Panc1 (cell line): Measurements from ENCODE around the gene ALG14. TPM values are rescaled to one million over a fixed set of nuclear protein-coding genes. Genes with fewer than 3 reads are reported as not detected.

Experiments used
- ATAC-seq: fragments of 200-7000 bp; cut with Tn5 transposase; 2 replicates; pipeline ENCODE4 v1.9.1; 2020; ENCODE audit warnings: mild to moderate bottlenecking, moderate library complexity
- BruUV-seq: library from RNA; stranded (reverse); fragments of 400-500 nt; replicated peaks from 2 replicates; lab custom pipeline; 2021; lab: Mats Ljungman, UMichigan
- CTCF ChIA-PET: fragments of 300-600 bp; sonication (Branson Sonifier 250); formaldehyde crosslinking; loops from one replicate; lab custom pipeline; 2022; ENCODE audit warnings: antibody characterized with exemption; lab: Charles Lee
- POLR2A ChIA-PET: fragments of 300-600 bp; sonication (Branson Sonifier 250); formaldehyde crosslinking; loops from one replicate; lab custom pipeline; 2022; ENCODE audit warnings: antibody characterized with exemption; lab: Charles Lee
- DNase-seq: peaks from one replicate; pipeline ENCODE4 v3.0.0-alpha.2; 2010; ENCODE audit warnings: low read depth, low spot score
- H3K27ac ChIP-seq: 2 replicates; pipeline ENCODE4 v1.5.1; 2011; ENCODE audit warnings: mild to moderate bottlenecking, low read length, inconsistent platforms
- H3K27me3 ChIP-seq: fragments of 200-500 bp; sonication (Bioruptor generic); 2 replicates; pipeline ENCODE4 v1.6.0; 2014; ENCODE audit warnings: low read length, inconsistent platforms; ENCODE audit not compliant: control insufficient read depth, insufficient read depth
- H3K36me3 ChIP-seq: fragments of 200-500 bp; sonication (Bioruptor generic); 2 replicates; pipeline ENCODE4 v1.5.1; 2014; ENCODE audit warnings: inconsistent platforms, mild to moderate bottlenecking, low read length, moderate library complexity; ENCODE audit not compliant: control insufficient read depth, insufficient read depth
- H3K4me1 ChIP-seq: 2 replicates; pipeline ENCODE4 v1.5.1; 2011; ENCODE audit warnings: inconsistent platforms, mild to moderate bottlenecking, low read length, moderate library complexity; ENCODE audit not compliant: control insufficient read depth, insufficient read depth
- H3K4me3 ChIP-seq, 2 experiments: 2 replicates each; pipeline ENCODE4 v1.5.1; 2011 to 2012; ENCODE audit warnings: low read depth in 2 of 2, low read length in 2 of 2, mild to moderate bottlenecking in 2 of 2, inconsistent platforms in 1 of 2, moderate library complexity in 1 of 2
- H3K9me3 ChIP-seq: fragments of 200-500 bp; sonication (Bioruptor generic); 2 replicates; pipeline ENCODE4 v1.5.1; 2014; ENCODE audit warnings: low read depth, mild to moderate bottlenecking, inconsistent platforms, low read length, moderate library complexity; ENCODE audit not compliant: control insufficient read depth, insufficient read depth
- CTCF ChIP-seq: fragments of 450-650 bp; IDR thresholded peaks from 2 replicates; pipeline ENCODE4 v1.5.1; 2017; ENCODE audit warnings: mild to moderate bottlenecking
- POLR2AphosphoS5 ChIP-seq: IDR thresholded peaks from 2 replicates; pipeline ENCODE4 v1.6.1; 2012; ENCODE audit warnings: mild to moderate bottlenecking, low read depth, low read length, moderate library complexity
- REST ChIP-seq, 2 experiments: IDR thresholded peaks; 2 replicates each; pipeline ENCODE4 v1.6.1; 2011 to 2012; ENCODE audit warnings: low read depth in 2 of 2, control low read depth in 1 of 2, low read length in 1 of 2, mild to moderate bottlenecking in 1 of 2, moderate library complexity in 1 of 2; ENCODE audit not compliant: insufficient read depth in 1 of 2
- SIN3A ChIP-seq: IDR thresholded peaks from 2 replicates; pipeline ENCODE4 v1.6.1; 2012; ENCODE audit warnings: low read depth, mild to moderate bottlenecking, low read length, moderate library complexity, borderline replicate concordance; ENCODE audit not compliant: insufficient read depth
- TCF7L2 ChIP-seq: IDR thresholded peaks from 2 replicates; pipeline ENCODE4 v1.6.1; 2011; ENCODE audit warnings: mild to moderate bottlenecking, low read depth, low read length, inconsistent platforms
- in situ Hi-C: cut with HindIII; loops from 2 replicates; pipeline ENCODE4 v1.10.0; 2016; ENCODE audit warnings: low sequenced_read_pairs, low pct_unique_long_range_greater_than_20kb
- intact Hi-C: fragments of 100-400 bp; cut with micrococcal nuclease; formaldehyde crosslinking; loops from one replicate; pipeline ENCODE4 v1.10.0; 2022; ENCODE audit not compliant: unreplicated experiment
- total RNA-seq: library from RNA; stranded (reverse); gene quantifications from one replicate; pipeline ENCODE4 v1.2.1, GENCODE V29; 2021; ENCODE audit not compliant: unreplicated experiment

The ALG14 gene
- total RNA-seq, 1 experiment from 2014 or later, result 4.1 TPM

DNA sequence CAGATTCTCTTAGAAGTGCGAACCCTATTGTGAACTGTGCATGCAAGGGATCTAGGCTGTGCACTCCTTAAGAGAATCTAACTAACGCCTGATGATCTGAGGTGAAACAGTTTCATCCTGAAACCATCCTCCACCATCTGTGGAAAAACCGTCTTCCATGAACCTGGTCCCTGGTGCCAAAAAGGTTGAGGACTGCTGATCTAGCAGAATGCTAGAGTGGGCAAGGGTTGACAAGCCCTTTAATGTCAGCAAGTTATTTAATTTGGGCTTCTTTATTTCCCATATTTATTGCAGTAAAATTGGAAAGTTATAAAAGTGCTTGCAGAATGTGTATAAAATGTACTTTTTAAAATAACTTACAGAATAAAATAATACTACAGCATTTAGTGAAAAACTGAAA, 26.4 kb downstream of the ALG14 start:
- BruUV-seq, result no TSS peak
- no peaks in the 10 kb centered on the region for H3K9me3 ChIP-seq
- H3K27ac ChIP-seq, result no peak overlapping the region
- ATAC-seq (no peak), DNase-seq (no peak)
- intact Hi-C loops (no loop called here), in situ Hi-C loops (no loop called here)
- H3K4me3 ChIP-seq, result no peak overlapping the region
- no peaks in the 10 kb centered on the region for H3K4me1 ChIP-seq
- TF ChIP-seq CTCF (no peak), TCF7L2 (no peak), POLR2AphosphoS5 (no peak)
- ChIA-PET CTCF (no interaction called here), POLR2A (no interaction called here)
- no peaks in the 10 kb centered on the region for H3K27me3 ChIP-seq
- no peaks in the 10 kb centered on the region for H3K36me3 ChIP-seq

GRCh38 chr1:95043141-95043980, 29.4 kb downstream of the ALG14 start:
- ChIA-PET CTCF (interaction anchor here (0.8 to 2.5 kb wide), 2 partner anchors 181 to 189 kb away, joined by 8 to 33 read pairs; no protein-coding TSS in a partner anchor), POLR2A (interaction anchor here (0.7 kb wide), 1 partner anchor 107 kb away, joined by 11 read pairs; no protein-coding TSS in a partner anchor)
- no peaks in the 10 kb centered on the region for H3K9me3 ChIP-seq
- H3K27ac ChIP-seq, result no peak overlapping the region
- in situ Hi-C loops (no loop called here), intact Hi-C loops (loop anchor here (2.0 to 5.0 kb wide), 2 partner anchors 116 to 189 kb away; partner anchors contain the start of gene CNN3)
- peak; percentile 95 for ATAC-seq
- peak; percentile 60 for DNase-seq
- no peak overlapping the region for H3K4me3 ChIP-seq
- peak; percentile 91 for TF ChIP-seq CTCF
- TF ChIP-seq POLR2AphosphoS5, result no peak
- TF ChIP-seq REST (IDR thresholded peaks at IDR 0.05; ENCODE audit: insufficient read depth in 1 of 2, low read depth in 2 of 2, low read length in 1 of 2), result no peak
- TF ChIP-seq TCF7L2, result no peak
- no peak for TF ChIP-seq SIN3A
- BruUV-seq, result no TSS peak
- no peaks in the 10 kb centered on the region for H3K27me3 ChIP-seq
- no peaks in the 10 kb centered on the region for H3K4me1 ChIP-seq
- H3K36me3 ChIP-seq, result no peaks in the 10 kb centered on the region; the same call in 1 of the 2 replicates
